HTR-8/SVneo (cell line): ENCODE data around the gene TMOD2.

Experiments used
- DNase-seq: peaks from one replicate; pipeline ENCODE4 v3.0.0; 2011; ENCODE audit warnings: low spot score, mixed read lengths; ENCODE audit not compliant: insufficient read length
- FAIRE-seq: peaks from 2 replicates; lab custom pipeline; 2011; peaks lifted over from hg19 to GRCh38; lab: Jason Lieb, UNC

TMOD2 gene

GRCh38 chr15:51735228-51736010 is 16.0 kb upstream of the TMOD2 start:
- DNase-seq = no peak
- no peak for FAIRE-seq

- DNase-seq = no peak
- no peak for FAIRE-seq
Measured at GRCh38 chr15:51736069-51736468, 15.3 kb upstream of the TMOD2 start.

GRCh38 chr15:51736751-51737521 is 14.5 kb upstream of the TMOD2 start:
- FAIRE-seq (no peak), DNase-seq (peak; percentile 21)

- FAIRE-seq (no peak), DNase-seq (peak; percentile 40)
Measured at GRCh38 chr15:51737522-51738305, 13.7 kb upstream of the TMOD2 start, which contains the start of gene LYSMD2. TSS of gene LYSMD2 (minus strand) at chr15:51737655. CDS start at chr15:51737622, 33 bp downstream.

- FAIRE-seq (no peak), DNase-seq (no peak)
Measured at GRCh38 chr15:51738553-51738952, 12.8 kb upstream of the TMOD2 start.

GRCh38 chr15:51739061-51739712 is 12.2 kb upstream of the TMOD2 start:
- DNase-seq = no peak
- FAIRE-seq = no peak

GRCh38 chr15:51749307-51749706 is 2.1 kb upstream of the TMOD2 start:
- FAIRE-seq = no peak
- DNase-seq = no peak

- FAIRE-seq (no peak), DNase-seq (no peak)
Measured at GRCh38 chr15:51750186-51750585, 1.2 kb upstream of the TMOD2 start.

- DNase-seq (no peak), FAIRE-seq (no peak)
Measured at GRCh38 chr15:51751697-51752683, 593 bp downstream of the TMOD2 start.

GRCh38 chr15:51752888-51753287 is 1.5 kb downstream of the TMOD2 start:
- no peak for FAIRE-seq

GRCh38 chr15:51754267-51754666 is 2.9 kb downstream of the TMOD2 start:
- DNase-seq (no peak), FAIRE-seq (no peak)

More at GRCh38 chr15:51752888-51753287, 1.5 kb downstream of the TMOD2 start:
- DNase-seq = no peak

- no peak for FAIRE-seq
- no peak for DNase-seq
Measured at GRCh38 chr15:51755790-51756189, 4.4 kb downstream of the TMOD2 start.

GRCh38 chr15:51756482-51756881 is 5.1 kb downstream of the TMOD2 start:
- FAIRE-seq (no peak), DNase-seq (no peak)

GRCh38 chr15:51757450-51757849 is 6.1 kb downstream of the TMOD2 start:
- no peak for FAIRE-seq

GRCh38 chr15:51758645-51759044 is 7.2 kb downstream of the TMOD2 start:
- DNase-seq = no peak
- no peak for FAIRE-seq

More at GRCh38 chr15:51757450-51757849, 6.1 kb downstream of the TMOD2 start:
- no peak for DNase-seq

- DNase-seq = peak; percentile 36
- no peak for FAIRE-seq
Measured at GRCh38 chr15:51759557-51760070, 8.2 kb downstream of the TMOD2 start.

GRCh38 chr15:51760805-51761204 is 9.4 kb downstream of the TMOD2 start:
- no peak for DNase-seq
- no peak for FAIRE-seq

GRCh38 chr15:51765751-51766150 is 14.4 kb downstream of the TMOD2 start:
- FAIRE-seq = no peak
- no peak for DNase-seq

GRCh38 chr15:51766341-51766740 is 14.9 kb downstream of the TMOD2 start:
- FAIRE-seq (no peak), DNase-seq (no peak)
